Ishikawa (cell line): ENCODE results near the gene CUL7.

ENCODE experiments used
- CEBPB ChIP-seq: IDR thresholded peaks from 2 replicates; pipeline ENCODE4 v1.6.1; 2012
- CREB1 ChIP-seq: IDR thresholded peaks from 2 replicates; pipeline ENCODE4 v1.6.1; 2012; ENCODE audit warnings: low read depth
- EGR1 ChIP-seq: IDR thresholded peaks from 2 replicates; pipeline ENCODE4 v1.6.1; 2012
- EP300 ChIP-seq: IDR thresholded peaks from 2 replicates; pipeline ENCODE4 v1.6.1; 2012; ENCODE audit warnings: borderline replicate concordance
- FOXM1 ChIP-seq: IDR thresholded peaks from 2 replicates; pipeline ENCODE4 v1.6.1; 2012; ENCODE audit warnings: low read depth, borderline replicate concordance
- MAX ChIP-seq: IDR thresholded peaks from 2 replicates; pipeline ENCODE4 v1.6.1; 2012
- NFIC ChIP-seq: IDR thresholded peaks from 2 replicates; pipeline ENCODE4 v1.6.1; 2012
- RAD21 ChIP-seq: IDR thresholded peaks from 2 replicates; pipeline ENCODE4 v1.6.1; 2012; ENCODE audit warnings: low read depth
- REST ChIP-seq: IDR thresholded peaks from 2 replicates; pipeline ENCODE4 v1.6.1; 2012; ENCODE audit warnings: low read depth, mild to moderate bottlenecking
- TAF1 ChIP-seq: IDR thresholded peaks from 2 replicates; pipeline ENCODE4 v1.6.1; 2012; ENCODE audit warnings: low read depth, mild to moderate bottlenecking
- TCF12 ChIP-seq: IDR thresholded peaks from 2 replicates; pipeline ENCODE4 v1.6.1; 2012; ENCODE audit warnings: low read depth
- TEAD4 ChIP-seq: IDR thresholded peaks from 2 replicates; pipeline ENCODE4 v1.6.1; 2012
- USF1 ChIP-seq: IDR thresholded peaks from 2 replicates; pipeline ENCODE4 v1.6.1; 2012
- YY1 ChIP-seq: IDR thresholded peaks from 2 replicates; pipeline ENCODE4 v1.6.1; 2012; ENCODE audit warnings: low read depth
- ZBTB7A ChIP-seq: IDR thresholded peaks from 2 replicates; pipeline ENCODE4 v1.6.1; 2012; ENCODE audit warnings: low read depth

CUL7 gene

GRCh38 chr6:43062818-43063217 lies 9.2 kb upstream of the CUL7 start:
- TF ChIP-seq TAF1 (no peak), CEBPB (no peak), ZBTB7A (no peak), USF1 (no peak), EGR1 (no peak), TCF12 (no peak), NFIC (no peak), TEAD4 (no peak), REST (no peak), YY1 (no peak), EP300 (no peak), FOXM1 (no peak), MAX (no peak), CREB1 (no peak), RAD21 (no peak)

- TF ChIP-seq CEBPB = no peak
- TF ChIP-seq EP300 = no peak
- TF ChIP-seq EGR1 = no peak
- TF ChIP-seq MAX = no peak
- no peak for TF ChIP-seq RAD21
- TF ChIP-seq YY1 = no peak
- TF ChIP-seq TAF1 = no peak
- no peak for TF ChIP-seq TEAD4
- no peak for TF ChIP-seq CREB1
- TF ChIP-seq USF1 = no peak
- no peak for TF ChIP-seq REST
- TF ChIP-seq FOXM1 = no peak
- TF ChIP-seq ZBTB7A = no peak
- no peak for TF ChIP-seq NFIC
- TF ChIP-seq TCF12 = no peak
Measured at GRCh38 chr6:43061861-43062260, 8.2 kb upstream of the CUL7 start.

- TF ChIP-seq YY1 = no peak
- no peak for TF ChIP-seq FOXM1
- TF ChIP-seq TEAD4 = no peak
- TF ChIP-seq EGR1 = no peak
- TF ChIP-seq REST = no peak
- TF ChIP-seq NFIC = no peak
- TF ChIP-seq TCF12 = no peak
- TF ChIP-seq CREB1 = no peak
- no peak for TF ChIP-seq ZBTB7A
- TF ChIP-seq USF1 = no peak
- no peak for TF ChIP-seq TAF1
- no peak for TF ChIP-seq RAD21
- TF ChIP-seq CEBPB = no peak
- no peak for TF ChIP-seq MAX
- no peak for TF ChIP-seq EP300
Measured at GRCh38 chr6:43060755-43061633, 7.3 kb upstream of the CUL7 start.
